Measurements from ENCODE around the gene BBS12.

The BBS12 gene

GRCh38 chr4:122715221-122715620 lies 17.3 kb upstream of the BBS12 start:
- no peak for DNase-seq (ENCODE audit: low spot score)

DNA sequence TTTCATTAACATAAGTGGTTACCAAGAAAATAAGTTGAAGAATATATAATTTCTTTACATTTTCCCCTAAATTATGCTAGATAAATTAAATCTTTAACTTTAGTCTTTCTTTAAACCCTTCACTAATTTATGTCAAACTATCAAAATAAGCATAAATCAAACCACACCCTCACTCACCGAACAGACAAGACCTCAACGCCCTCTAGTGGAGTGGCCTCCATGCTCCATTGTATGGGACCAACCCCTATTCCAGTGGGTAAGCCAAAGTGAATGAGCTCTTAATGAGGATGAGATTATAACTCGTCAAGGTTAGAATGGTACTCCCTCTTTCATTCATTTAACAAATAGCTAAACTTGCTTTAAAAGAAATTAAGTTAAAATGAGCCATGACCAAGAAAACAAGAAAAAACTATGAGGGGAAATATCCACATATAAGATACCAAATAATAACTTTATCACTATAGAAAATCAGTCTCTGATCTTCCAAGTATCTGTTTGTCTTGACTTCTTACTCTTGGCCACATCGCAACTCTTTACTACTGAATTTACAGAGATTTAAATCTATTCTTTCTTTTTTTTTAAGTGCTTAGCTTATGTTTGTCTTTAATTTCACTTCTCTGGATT lies 15.6 kb upstream of the BBS12 start:
- DNase-seq (ENCODE audit: low spot score): peak; percentile 72

GRCh38 chr4:122718281-122718680 lies 14.2 kb upstream of the BBS12 start:
- no peak for DNase-seq (ENCODE audit: low spot score)

DNA sequence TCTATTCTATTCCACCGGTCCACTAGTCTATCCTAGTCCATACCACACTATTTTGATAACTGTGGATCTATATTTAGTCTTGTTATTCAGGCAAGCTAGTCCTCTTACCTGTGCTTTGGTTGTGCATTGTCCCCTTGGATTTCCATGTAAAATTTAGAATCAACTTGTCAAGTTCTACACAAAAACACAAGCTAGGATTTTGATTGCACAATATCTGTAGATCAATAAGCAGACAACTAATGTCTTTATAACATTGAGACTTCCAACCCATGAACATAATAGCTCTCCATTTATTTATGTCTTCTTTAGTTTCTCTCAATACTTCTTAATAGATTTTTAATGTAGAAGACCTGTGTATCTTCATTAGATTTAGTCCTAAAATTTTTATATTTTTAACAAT lies 10.2 kb upstream of the BBS12 start:
- no peak for DNase-seq (ENCODE audit: low spot score)

GRCh38 chr4:122728856-122729255 lies 3.6 kb upstream of the BBS12 start:
- DNase-seq (ENCODE audit: low spot score): no peak

DNA sequence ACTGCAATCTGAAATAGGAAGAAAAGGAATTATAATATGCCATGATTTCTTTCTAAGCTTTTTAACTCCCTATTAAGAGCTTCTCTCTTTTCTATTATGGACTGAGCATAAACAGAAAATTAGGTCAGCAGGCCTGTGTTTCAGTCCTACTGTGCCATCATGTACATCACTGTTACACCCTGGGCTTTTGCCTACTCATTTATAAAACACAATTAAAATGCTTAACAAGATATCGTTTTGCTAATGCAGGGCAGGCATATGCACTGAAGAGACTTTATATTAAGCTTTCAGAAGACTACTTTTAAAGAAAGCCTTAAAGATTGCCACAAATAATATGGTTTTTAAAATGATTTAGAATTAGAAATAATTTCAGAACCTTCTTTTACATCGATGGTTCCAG lies 828 bp upstream of the BBS12 start:
- peak; percentile 12 for DNase-seq (ENCODE audit: low spot score)

GRCh38 chr4:122733787-122734120 lies 1.2 kb downstream of the BBS12 start:
- no peak for DNase-seq (ENCODE audit: low spot score)

- no peak for DNase-seq (ENCODE audit: low spot score)
These were observed 6.7 kb downstream of the BBS12 start for GRCh38 chr4:122739174-122739573.

DNA sequence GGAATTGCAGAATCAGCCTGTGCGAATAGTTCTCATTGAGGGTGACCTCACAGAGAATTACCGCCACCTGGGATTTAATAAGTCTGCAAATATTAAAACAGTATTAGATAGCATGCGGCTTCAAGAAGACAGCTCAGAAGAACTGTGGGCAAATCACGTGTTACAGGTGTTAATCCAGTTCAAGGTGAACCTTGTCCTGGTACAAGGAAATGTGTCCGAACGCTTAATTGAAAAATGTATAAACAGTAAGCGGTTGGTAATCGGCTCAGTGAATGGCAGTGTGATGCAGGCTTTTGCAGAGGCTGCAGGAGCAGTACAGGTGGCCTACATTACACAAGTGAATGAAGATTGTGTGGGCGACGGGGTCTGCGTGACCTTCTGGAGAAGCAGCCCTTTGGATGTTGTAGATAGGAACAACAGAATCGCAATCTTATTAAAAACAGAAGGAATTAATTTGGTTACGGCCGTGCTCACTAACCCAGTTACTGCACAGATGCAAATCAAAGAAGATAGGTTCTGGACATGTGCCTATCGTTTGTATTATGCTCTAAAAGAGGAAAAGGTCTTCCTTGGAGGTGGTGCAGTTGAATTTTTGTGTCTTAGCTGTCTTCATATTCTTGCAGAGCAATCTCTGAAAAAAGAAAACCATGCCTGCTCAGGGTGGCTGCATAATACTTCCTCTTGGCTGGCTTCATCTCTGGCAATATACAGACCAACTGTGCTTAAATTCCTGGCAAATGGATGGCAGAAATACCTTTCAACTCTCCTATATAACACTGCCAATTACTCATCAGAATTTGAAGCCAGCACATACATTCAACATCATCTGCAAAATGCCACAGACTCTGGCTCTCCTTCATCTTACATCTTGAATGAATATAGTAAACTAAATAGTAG lies 10.7 kb downstream of the BBS12 start:
- DNase-seq (ENCODE audit: low spot score): no peak

DNA sequence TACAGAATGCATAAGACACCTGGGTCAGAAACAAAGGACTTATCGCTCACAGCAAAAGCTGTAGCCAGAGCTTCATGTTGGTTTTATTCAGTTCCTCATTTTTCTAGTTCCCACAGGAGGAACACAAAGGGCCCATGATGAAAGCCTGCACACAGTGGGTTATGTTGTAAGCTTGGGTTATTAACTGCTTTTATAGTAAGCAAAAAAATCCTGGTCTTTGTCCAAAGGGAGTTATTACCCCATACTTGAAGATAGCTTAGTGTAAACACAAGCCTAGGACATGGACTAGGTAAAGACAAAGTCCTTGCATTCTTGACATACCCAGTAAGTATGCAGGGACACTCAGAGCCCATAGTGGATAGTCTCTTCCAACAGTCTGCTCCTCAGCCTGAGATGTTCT lies 11.7 kb downstream of the BBS12 start:
- no peak for DNase-seq (ENCODE audit: low spot score)

DNA sequence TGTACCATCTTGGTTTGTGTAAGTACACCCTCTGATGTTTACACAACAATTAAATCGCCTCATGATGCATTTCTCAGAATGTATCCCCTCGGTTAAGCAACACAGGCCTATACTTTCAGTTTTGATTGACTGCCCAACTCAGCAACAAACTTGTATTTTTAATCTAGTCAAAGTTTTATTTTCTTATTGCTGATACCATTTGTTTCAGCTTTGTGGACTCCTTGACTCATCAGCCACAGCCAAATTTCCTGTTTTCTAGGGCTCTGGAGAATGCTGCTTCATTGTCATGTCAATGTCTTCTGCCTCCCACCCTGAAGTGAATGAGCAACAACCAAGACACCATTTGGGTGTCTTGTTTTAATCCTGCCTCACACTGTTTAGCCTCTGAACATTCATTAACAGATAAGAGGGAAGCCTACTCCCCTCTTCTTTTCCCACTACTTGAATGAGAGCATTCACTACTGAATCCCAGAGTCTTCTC lies 14.0 kb downstream of the BBS12 start:
- DNase-seq (ENCODE audit: low spot score): no peak

DNA sequence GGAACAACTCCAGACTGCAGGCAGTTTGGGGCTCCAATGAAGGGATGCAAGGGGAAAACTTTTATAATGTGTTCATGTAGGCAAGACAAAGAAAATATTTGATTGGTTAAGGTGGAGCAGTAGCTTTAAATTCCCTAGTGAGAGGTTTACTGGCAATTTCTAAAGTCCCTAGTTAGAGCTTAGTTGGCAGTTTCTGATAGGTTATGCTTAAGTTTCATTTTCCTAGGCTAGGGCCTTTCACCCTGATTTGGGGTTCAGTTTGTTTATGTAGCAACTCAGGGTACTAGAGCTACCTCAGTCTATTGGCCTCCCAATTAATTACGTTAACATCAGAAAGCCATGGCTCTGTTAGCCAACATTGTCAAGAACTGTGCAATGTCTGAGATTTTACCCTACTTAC lies 14.6 kb downstream of the BBS12 start:
- no peak for DNase-seq (ENCODE audit: low spot score)

- no peak for DNase-seq (ENCODE audit: low spot score)
These were observed 15.4 kb downstream of the BBS12 start for GRCh38 chr4:122747883-122748282.

GRCh38 chr4:122749704-122750454 lies 17.4 kb downstream of the BBS12 start:
- DNase-seq (ENCODE audit: low spot score): no peak

DNA sequence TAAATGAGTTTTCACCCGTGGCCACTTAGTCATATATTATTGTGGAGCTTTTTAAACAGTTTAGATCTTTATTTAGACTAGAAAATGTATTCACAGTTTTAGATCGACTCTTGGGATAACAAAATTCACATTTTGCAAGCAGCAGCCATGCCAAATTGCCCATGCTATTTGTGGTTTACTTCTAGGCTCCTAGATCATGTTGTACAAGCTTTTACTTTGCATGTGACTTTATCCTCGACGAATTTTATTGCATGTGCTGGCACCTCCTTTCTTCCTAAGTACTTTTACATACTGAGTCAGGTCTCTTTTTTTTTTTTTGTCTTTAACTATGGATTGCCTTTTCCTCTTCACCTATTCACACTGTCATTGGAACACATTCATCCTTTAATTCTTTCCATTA lies 23.2 kb downstream of the BBS12 start:
- DNase-seq (ENCODE audit: low spot score): no peak

- peak; percentile 52 for DNase-seq (ENCODE audit: low spot score)
These were observed 25.5 kb downstream of the BBS12 start for GRCh38 chr4:122758033-122758432.

DNA sequence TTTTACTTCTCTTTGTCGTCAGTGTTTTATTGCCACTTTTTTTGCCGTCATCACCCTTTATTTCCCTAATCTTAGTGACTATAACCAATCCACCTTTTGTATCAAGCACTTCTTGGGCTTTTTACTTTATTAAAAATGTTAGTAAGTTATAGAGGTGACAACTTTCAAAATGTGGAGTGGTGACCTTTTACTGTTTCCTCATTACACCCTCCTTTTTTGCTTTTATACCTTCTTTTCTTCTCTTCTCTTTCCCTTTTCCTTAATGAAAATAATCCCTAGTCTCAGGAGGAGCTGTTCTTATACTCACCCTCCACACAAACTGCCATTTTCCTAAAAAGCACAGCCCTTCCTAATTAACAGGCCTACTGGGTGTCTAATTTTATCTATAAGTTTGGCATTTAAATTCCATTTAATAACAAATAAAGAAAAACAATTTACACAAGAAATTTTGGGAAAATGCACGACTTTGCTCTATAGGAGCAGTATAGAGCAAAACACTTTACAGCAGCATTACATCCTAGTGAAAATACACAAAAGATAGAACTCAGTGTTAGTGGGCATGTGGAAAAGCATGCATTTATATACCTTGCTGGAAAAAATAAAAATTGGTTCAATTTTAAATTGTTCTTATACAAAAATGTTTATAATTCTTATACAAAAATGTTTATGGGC lies 27.3 kb downstream of the BBS12 start:
- no peak for DNase-seq (ENCODE audit: low spot score)

- DNase-seq (ENCODE audit: low spot score): no peak
These were observed 30.0 kb downstream of the BBS12 start for GRCh38 chr4:122762520-122762919.

DNA sequence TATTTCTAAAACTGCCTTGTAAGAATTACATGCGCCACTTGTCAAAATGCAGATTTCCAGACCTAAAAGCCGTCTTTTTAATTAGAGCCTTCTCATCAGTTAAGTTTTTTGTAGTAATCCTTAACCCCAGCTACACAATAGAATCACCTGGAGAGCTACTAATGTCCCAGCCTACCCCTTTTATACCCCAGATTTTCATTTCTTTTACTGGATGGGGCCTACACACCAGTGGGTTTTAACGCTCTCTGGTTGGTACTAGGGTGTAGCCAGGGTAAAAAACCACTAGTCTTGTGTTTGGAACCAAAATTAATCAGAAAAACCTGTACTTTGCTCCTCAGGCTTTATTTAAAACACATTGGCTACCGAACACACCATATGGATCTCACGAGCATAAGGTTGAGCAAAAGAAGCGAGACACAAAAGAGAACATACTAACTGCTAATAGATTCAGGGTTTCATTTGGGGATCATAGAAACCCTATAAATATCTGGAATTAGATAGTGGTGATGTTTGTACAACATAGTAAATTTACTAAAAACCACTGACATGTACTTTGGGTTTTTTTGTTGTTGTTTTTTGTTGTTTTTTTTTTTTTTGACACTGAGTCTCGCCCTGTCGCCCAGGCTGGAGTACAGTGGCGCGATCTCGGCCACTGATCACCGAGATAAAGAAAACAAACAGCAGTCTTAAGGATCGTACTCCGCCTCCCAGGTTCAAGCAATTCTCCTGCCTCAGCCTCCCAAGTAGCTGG lies 30.6 kb downstream of the BBS12 start:
- no peak for DNase-seq (ENCODE audit: low spot score)

GRCh38 chr4:122764071-122764820 lies 31.7 kb downstream of the BBS12 start:
- DNase-seq (ENCODE audit: low spot score): no peak

- DNase-seq (ENCODE audit: low spot score): no peak
These were observed 32.3 kb downstream of the BBS12 start for GRCh38 chr4:122764821-122765215.
